HepG2 (cell line): ENCODE results near the gene TRPT1. TPM values are rescaled to one million over a fixed set of nuclear protein-coding genes. Genes with fewer than 3 reads are reported as not detected.

Experiments used
- ATAC-seq: fragments of 200-7000 bp; cut with Tn5 transposase; 3 replicates; pipeline ENCODE4 v1.9.1; 2020; ENCODE audit warnings: mild to moderate bottlenecking, moderate library complexity
- Bru-seq: library from RNA; stranded (reverse); fragments of 400-500 nt; gene quantifications from one replicate; lab custom pipeline; 2021; lab: Mats Ljungman, UMichigan
- BruChase-seq, 2 experiments: library from RNA; stranded (reverse); fragments of 400-500 nt; gene quantifications; one replicate each; lab custom pipeline; 2021; lab: Mats Ljungman, UMichigan
- BruUV-seq: library from RNA; stranded (reverse); fragments of 400-500 nt; replicated peaks from 2 replicates; lab custom pipeline; 2021; lab: Mats Ljungman, UMichigan
- CTCF ChIA-PET: fragments of 300-600 bp; formaldehyde crosslinking; extraction: SDS; loops from one replicate; lab custom pipeline; 2021; ENCODE audit warnings: low total read pairs, inconsistent platforms, low intra/inter-chr PET ratio; lab: Yijun Ruan, JAX
- POLR2A ChIA-PET: fragments of 350-600 bp; sonication (Branson Sonifier 250); formaldehyde crosslinking; loops from one replicate; lab custom pipeline; 2020; ENCODE audit warnings: antibody characterized with exemption, inconsistent platforms; lab: Yijun Ruan, JAX
- DNase-seq: peaks from one replicate; pipeline ENCODE4 v3.0.0-alpha.2; 2015; ENCODE audit warnings: low spot score
- FAIRE-seq: peaks from 3 replicates; lab custom pipeline; 2011; peaks lifted over from hg19 to GRCh38; lab: Jason Lieb, UNC
- H2AFZ ChIP-seq: one replicate; pipeline ENCODE4 v1.6.1; 2011; ENCODE audit warnings: low read length, inconsistent platforms
- H3K27ac ChIP-seq: fragments of 300-600 bp; 3 replicates; pipeline ENCODE4 v1.8.0; 2011; ENCODE audit warnings: mixed run types, mild to moderate bottlenecking, mixed read lengths, low read length, inconsistent platforms; ENCODE audit not compliant: insufficient read depth; ENCODE audit errors: extremely low read length
- H3K27me3 ChIP-seq, 2 experiments: fragments of 200-600 bp in 1 of 2; 2 replicates in 1 of 2; 3 replicates in 1 of 2; pipeline versions ENCODE4 v1.6.0 to v1.8.0; 2011; ENCODE audit warnings: low read length in 2 of 2, mild to moderate bottlenecking in 2 of 2, moderate library complexity in 2 of 2, inconsistent platforms in 1 of 2; ENCODE audit not compliant: insufficient read depth in 2 of 2, control insufficient read depth in 1 of 2
- H3K36me3 ChIP-seq, 2 experiments: fragments of 200-600 bp in 1 of 2; replicated peaks in 1 of 2; 2 replicates in 1 of 2; 3 replicates in 1 of 2; pipeline versions ENCODE4 v1.5.1 to v1.8.0; 2011; ENCODE audit warnings: low read length in 2 of 2, inconsistent platforms in 1 of 2; ENCODE audit not compliant: insufficient read depth in 2 of 2, control insufficient read depth in 1 of 2
- H3K4me1 ChIP-seq: 2 replicates; pipeline ENCODE4 v1.5.1; 2012; ENCODE audit warnings: low read length, inconsistent platforms; ENCODE audit not compliant: insufficient read depth
- H3K4me2 ChIP-seq: 2 replicates; pipeline ENCODE4 v1.6.0; 2011; ENCODE audit warnings: low read depth, low read length, inconsistent platforms
- H3K4me3 ChIP-seq, 3 experiments: fragments of 200-600 bp in 1 of 3; sonication (generic), shearing (Covaris generic) in 1 of 3; replicated peaks in 1 of 3; 2 replicates each; pipeline ENCODE4 v1.5.1; 2011 to 2016; ENCODE audit warnings: low read length in 3 of 3, inconsistent platforms in 2 of 3, low read depth in 2 of 3, mild to moderate bottlenecking in 2 of 3, control low read depth in 1 of 3, mixed read lengths in 1 of 3; ENCODE audit not compliant: insufficient read depth in 1 of 3
- H3K79me2 ChIP-seq: one replicate; pipeline ENCODE4 v1.6.1; 2011; ENCODE audit warnings: low read length, inconsistent platforms; ENCODE audit not compliant: insufficient read depth
- H3K9ac ChIP-seq: 2 replicates; pipeline ENCODE4 v1.6.0; 2011; ENCODE audit warnings: mild to moderate bottlenecking, low read depth, low read length, inconsistent platforms; ENCODE audit not compliant: insufficient read depth
- H3K9me3 ChIP-seq: 2 replicates; pipeline ENCODE4 v1.5.1; 2012; ENCODE audit warnings: mild to moderate bottlenecking, low read length
- H4K20me1 ChIP-seq: 2 replicates; pipeline ENCODE4 v1.6.0; 2011; ENCODE audit warnings: inconsistent platforms, mild to moderate bottlenecking, low read length, moderate library complexity; ENCODE audit not compliant: insufficient read depth
- BCLAF1 ChIP-seq: fragments of 450-650 bp; IDR thresholded peaks from 2 replicates; pipeline ENCODE4 v1.6.1; 2017; ENCODE audit warnings: mild to moderate bottlenecking
- GABPA ChIP-seq, 2 experiments: IDR thresholded peaks; 2 replicates each; pipeline ENCODE4 v1.6.1; 2011 to 2016; ENCODE audit warnings: low read depth in 2 of 2, low read length in 1 of 2, missing biosample characterization in 1 of 2, missing genetic modification characterization in 1 of 2
- MAFK ChIP-seq, 2 experiments: IDR thresholded peaks in 1 of 2; conservative IDR thresholded peaks in 1 of 2; 2 replicates each; pipeline ENCODE4 v1.6.1; 2011; ENCODE audit warnings: improper control_type of control experiment in 2 of 2, low read length in 2 of 2
- MIER2 ChIP-seq: IDR thresholded peaks from 2 replicates; pipeline ENCODE4 v1.6.1; 2016; ENCODE audit warnings: missing biosample characterization, missing genetic modification reagents
- NFATC3 ChIP-seq: sonication (generic); formaldehyde crosslinking; IDR thresholded peaks from 2 replicates; pipeline ENCODE4 v1.5.1; 2020; ENCODE audit warnings: mild to moderate bottlenecking, missing genetic modification reagents
- SP2 ChIP-seq: sonication (generic); formaldehyde crosslinking; IDR thresholded peaks from 2 replicates; pipeline ENCODE4 v1.5.1; 2020; ENCODE audit warnings: mild to moderate bottlenecking, missing genetic modification reagents
- SP4 ChIP-seq: sonication (generic); formaldehyde crosslinking; IDR thresholded peaks from 2 replicates; pipeline ENCODE4 v1.8.1; 2023; ENCODE audit warnings: mild to moderate bottlenecking, missing genetic modification reagents
- ZNF18 ChIP-seq: sonication (generic); formaldehyde crosslinking; IDR thresholded peaks from 2 replicates; pipeline ENCODE4 v1.8.0; 2022; ENCODE audit warnings: mild to moderate bottlenecking, missing genetic modification reagents; ENCODE audit not compliant: insufficient replicate concordance
- ZNF264 ChIP-seq: sonication (generic); formaldehyde crosslinking; IDR thresholded peaks from 2 replicates; pipeline ENCODE4 v1.4.0; 2020; ENCODE audit warnings: missing genetic modification reagents
- ZNF749 ChIP-seq: sonication (generic); formaldehyde crosslinking; IDR thresholded peaks from 2 replicates; pipeline ENCODE4 v1.8.0; 2022; ENCODE audit warnings: mild to moderate bottlenecking, missing genetic modification reagents, moderate library complexity, borderline replicate concordance
- ZSCAN25 ChIP-seq: sonication (generic); formaldehyde crosslinking; IDR thresholded peaks from 2 replicates; pipeline ENCODE4 v1.8.0; 2022; ENCODE audit warnings: mild to moderate bottlenecking, missing genetic modification reagents
- WGBS: methylation state at CpG from one replicate; pipeline ENCODE4 v1.1.6; 2017; ENCODE audit warnings: low lambda C conversion rate; 5-methylcytosine and 5-hydroxymethylcytosine counted together
- in situ Hi-C: cut with HindIII; loops from 2 replicates; pipeline ENCODE4 v1.10.0; 2017; ENCODE audit warnings: low pct_unique_long_range_greater_than_20kb; ENCODE audit not compliant: extremely low pct_ligation_motif_present
- intact Hi-C: fragments of 100-400 bp; cut with micrococcal nuclease; formaldehyde crosslinking; loops from one replicate; pipeline ENCODE4 v1.10.0; 2022; ENCODE audit not compliant: unreplicated experiment
- long read RNA-seq, 2 experiments: library from RNA in 1 of 2; library from polyadenylated mRNA in 1 of 2; stranded (forward) in 1 of 2; unstranded in 1 of 2; transcript quantifications; one replicate each; pipeline ENCODE4 v2.0.0, GENCODE V29; 2019 to 2022
- polyA minus RNA-seq, 3 experiments: library from RNA; depleted of rRNA, polyadenylated mRNA; stranded (reverse); fragments of >200 nt; gene quantifications; 2 replicates each; pipeline ENCODE4 v1.2.3, GENCODE V29; 2011; ENCODE audit warnings: low replicate concordance in 1 of 3
- polyA plus RNA-seq, 8 experiments: library from polyadenylated mRNA; depleted of rRNA in 3 of 8; stranded (reverse) in 7 of 8; unstranded in 1 of 8; fragments of >200 nt; fragmentation: Illumina TruSeq in 4 of 8; extraction: Trizol in 4 of 8; gene quantifications; 2 replicates each; pipeline versions ENCODE4 v1.2.1 to v1.2.3, GENCODE V29; 2011 to 2016; ENCODE audit warnings: low read depth in 4 of 8, missing spikeins in 1 of 8, mixed read lengths in 1 of 8; ENCODE audit not compliant: insufficient read depth in 1 of 8
- total RNA-seq, 5 experiments: library from RNA; depleted of rRNA; stranded (reverse); fragments of >200 nt; fragmentation: Illumina TruSeq; extraction: Trizol; gene quantifications; 2 replicates each; pipeline ENCODE4 v1.2.3, GENCODE V29; 2016; ENCODE audit warnings: low read depth in 1 of 5

Gene TRPT1
- total RNA-seq (2016; rRNA removed; fragmentation: Illumina TruSeq; extraction: Trizol) (21.0 and 24.8 TPM in 2 replicates), polyA plus RNA-seq (2011; rRNA removed) (40.7 and 45.1 TPM in 2 replicates), polyA minus RNA-seq (2011; rRNA and poly(A)+ RNA removed; ENCODE audit: low replicate concordance) (34.0 and 59.0 TPM in 2 replicates), Bru-seq, nascent RNA (percentile 51 among the genes with signal in this experiment), BruChase-seq, experiment 1, labeled RNA remaining after a 6-hour chase (percentile 54 among the genes with signal in this experiment), BruChase-seq, experiment 2, labeled RNA remaining after a 2-hour chase (percentile 48 among the genes with signal in this experiment)
- 51.8 and 67.6 TPM in 2 replicates for total RNA-seq (2016; cell fraction: cytosol; rRNA removed; fragmentation: Illumina TruSeq; extraction: Trizol; ENCODE audit: low read depth)
- total RNA-seq (2016; cell fraction: insoluble cytoplasmic fraction; rRNA removed; fragmentation: Illumina TruSeq; extraction: Trizol), result 18.2 and 26.1 TPM in 2 replicates
- total RNA-seq (2016; cell fraction: membrane; rRNA removed; fragmentation: Illumina TruSeq; extraction: Trizol), result 40.6 and 48.2 TPM in 2 replicates
- total RNA-seq (2016; cell fraction: nucleus; rRNA removed; fragmentation: Illumina TruSeq; extraction: Trizol), result 17.4 and 18.2 TPM in 2 replicates
- polyA plus RNA-seq (2011; cell fraction: cytosol; rRNA removed), result 33.6 and 56.7 TPM in 2 replicates
- 175 and 197 TPM in 2 replicates for polyA plus RNA-seq (2011; cell fraction: nucleus; rRNA removed)
- polyA plus RNA-seq (2012), result 24.3 TPM in 2 replicates
- polyA plus RNA-seq (2016; cell fraction: cytosol; fragmentation: Illumina TruSeq; extraction: Trizol; ENCODE audit: low read depth), result 59.1 and 73.2 TPM in 2 replicates
- 18.0 and 24.7 TPM in 2 replicates for polyA plus RNA-seq (2016; cell fraction: insoluble cytoplasmic fraction; fragmentation: Illumina TruSeq; extraction: Trizol; ENCODE audit: low read depth)
- 41.3 and 42.8 TPM in 2 replicates for polyA plus RNA-seq (2016; cell fraction: membrane; fragmentation: Illumina TruSeq; extraction: Trizol; ENCODE audit: low read depth)
- polyA plus RNA-seq (2016; cell fraction: nucleus; fragmentation: Illumina TruSeq; extraction: Trizol; ENCODE audit: insufficient read depth, low read depth), result 39.3 and 44.3 TPM in 2 replicates
- 15.5 and 17.8 TPM in 2 replicates for polyA minus RNA-seq (2011; cell fraction: cytosol; rRNA and poly(A)+ RNA removed)
- 14.8 and 16.0 TPM in 2 replicates for polyA minus RNA-seq (2011; cell fraction: nucleus; rRNA and poly(A)+ RNA removed)
- long read RNA-seq, experiment 1, transcript TRPT1-203 (7 exons, 865 nt), result major isoform, 11 of 34 reads
- long read RNA-seq, experiment 1, transcript TRPT1-201 (8 exons, 962 nt), result minor isoform, 9 of 34 reads
- long read RNA-seq, experiment 1, partial matches to known transcripts, result 0 of 34 reads
- long read RNA-seq, experiment 1, other reads (novel, unspliced or antisense), result 14 of 34 reads
- long read RNA-seq, experiment 2, transcript TRPT1-201 (8 exons, 962 nt), result major isoform, 10 of 51 reads
- long read RNA-seq, experiment 2, transcript TRPT1-203 (7 exons, 865 nt), result minor isoform, 8 of 51 reads
- long read RNA-seq, experiment 2, partial matches to known transcripts, result 5 of 51 reads
- long read RNA-seq, experiment 2, other reads (novel, unspliced or antisense), result 28 of 51 reads

DNA sequence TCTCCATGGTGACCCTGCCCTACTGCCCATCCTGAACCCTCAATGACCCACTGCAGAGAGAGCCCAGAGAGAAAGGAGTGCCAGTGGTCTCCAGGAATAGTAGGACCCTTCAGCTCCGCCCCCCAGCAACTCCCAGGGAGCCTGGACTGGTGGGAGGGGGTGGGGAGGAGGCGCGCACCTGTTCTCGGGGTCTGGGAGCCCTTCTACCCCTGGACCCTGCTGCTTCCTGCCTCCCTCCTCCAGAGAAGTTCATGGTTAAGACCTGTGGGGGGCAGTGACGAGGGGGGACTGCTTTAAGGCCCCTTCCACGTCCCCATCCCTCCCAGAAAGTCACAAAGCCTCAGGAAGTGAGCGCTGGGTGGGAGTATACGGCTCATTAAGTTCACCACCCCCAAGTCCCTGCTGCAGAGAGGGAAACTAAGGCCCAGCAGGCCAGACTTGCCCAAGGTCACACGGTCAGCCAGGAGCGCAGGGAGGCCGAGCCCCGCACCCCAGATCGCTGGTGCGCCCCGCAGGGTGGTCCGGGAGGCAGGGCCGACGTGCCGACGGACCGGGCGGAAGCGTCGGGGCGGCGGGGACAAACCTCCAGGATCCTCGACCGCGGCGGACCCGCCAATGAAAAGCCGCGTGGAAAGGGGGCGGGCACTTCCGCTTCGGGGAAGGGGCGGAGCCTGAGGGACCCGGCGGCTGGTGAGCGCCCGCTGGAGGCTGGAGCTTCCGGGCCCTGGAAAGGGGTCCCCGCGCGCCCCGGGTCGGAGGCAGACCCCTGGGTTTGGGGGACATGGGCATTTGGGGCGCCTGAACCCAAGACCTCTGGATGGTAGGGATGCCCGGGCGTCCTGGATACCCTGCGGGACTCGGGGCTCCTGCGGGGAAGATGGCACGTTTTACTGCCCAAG is at the start of gene TRPT1, which contains the start of gene NUDT22:
Gene TRPT1, minus strand, starts transcription at position 579 of the 899 bp plus-strand sequence. Its CDS starts 326 bp downstream, at position 253.
Gene NUDT22, plus strand, starts transcription at position 667 of the 899 bp plus-strand sequence. CDS start 379 bp downstream, outside the sequence.
- TSS peak; percentile 62 for BruUV-seq
- Histone ChIP-seq H2AFZ (no peak within 1 kb of the TSS), H3K4me1 (peaks cover 34% of the 10 kb centered on the region), H3K9me3 (no peaks in the 10 kb centered on the region), H3K27ac (peak within 1 kb of the TSS; percentile 56), H3K9ac (peak within 1 kb of the TSS; percentile 77), H3K4me2 (peak within 1 kb of the TSS; percentile 96), H3K36me3 (peaks cover 0 to 3% of the 10 kb centered on the region in 2 experiments; a peak in 2 of 5 replicates), H3K79me2 (no peaks in the 10 kb centered on the region), H4K20me1 (no peaks in the 10 kb centered on the region), H3K27me3 (no peaks in the 10 kb centered on the region), H3K4me3 (peak within 1 kb of the TSS; percentile 78 to 96 (median 82))
- ATAC-seq, result peak; percentile 78
- WGBS, result 0% methylated on average over 1 of the region's 54 CpGs
- in situ Hi-C loops, result no loop called here
- ChIA-PET CTCF (no interaction called here), POLR2A (interaction anchor here (1.0 to 3.3 kb wide), 15 partner anchors 8 to 218 kb away, joined by 3 to 27 read pairs (median 7); partner anchors contain the start of genes ESRRA, FKBP2, PPP1R14B and PRDX5)
- FAIRE-seq, result no peak
- DNase-seq, result peak; percentile 77
- intact Hi-C loops, result no loop called here
- TF ChIP-seq ZNF749 (CRISPR knock-in tag), result no peak
- TF ChIP-seq NFATC3, result no peak
- TF ChIP-seq SP2, result peak; percentile 84
- TF ChIP-seq ZSCAN25, result peak; percentile 46; the same call in 1 of the 2 replicates
- TF ChIP-seq SP4 (CRISPR knock-in tag), result peak; percentile 90
- no peak for TF ChIP-seq ZNF18
- TF ChIP-seq MIER2, result 0 out of 2 replicates have a peak, but pooled peaks have one; percentile 26
- TF ChIP-seq MAFK (conservative IDR thresholded peaks at IDR 0.05 in 1 of 2, IDR thresholded peaks at IDR 0.05 in 1 of 2; ENCODE audit: low read length in 2 of 2), result no peak
- no peak for TF ChIP-seq BCLAF1
- no peak for TF ChIP-seq GABPA (IDR thresholded peaks at IDR 0.05; ENCODE audit: low read depth, low read length)
- TF ChIP-seq GABPA (CRISPR knock-in tag; IDR thresholded peaks at IDR 0.05; ENCODE audit: low read depth), result peak; percentile 90
- TF ChIP-seq ZNF264 (CRISPR knock-in tag), result 0 out of 2 replicates have a peak, but pooled peaks have one; percentile 6
